ENCODE measurements around the gene SEPTIN2. TPM values are rescaled to one million over a fixed set of nuclear protein-coding genes. Genes with fewer than 3 reads are reported as not detected.

Gene SEPTIN2
- total and polyA plus RNA-seq, 4 donors: 218 to 394 (median 294) TPM

GRCh38 chr2:241280291-241280690 is 35.4 kb upstream of the SEPTIN2 start:
- 93 to 94% methylated on average over 4 of the region's 4 CpGs for WGBS, 2 donors
- no peaks in the 10 kb centered on the region for H3K36me3 ChIP-seq (ENCODE audit: control insufficient read depth in 1 of 2, insufficient read depth in 2 of 2, low read length in 1 of 2)
- no peaks in the 10 kb centered on the region for H3K4me1 ChIP-seq (ENCODE audit: control insufficient read depth in 1 of 2, insufficient read depth in 2 of 2, low read length in 2 of 2)
- no peaks in the 10 kb centered on the region for H3K9me3 ChIP-seq (ENCODE audit: control insufficient read depth, low read length)
- intact Hi-C loops (cut with DNase I): no loop called here
- ATAC-seq (ENCODE audit: low FRiP score) (no peak), DNase-seq (no peak)
- H3K27ac ChIP-seq (ENCODE audit: low read depth in 1 of 2, low read length in 2 of 2): no peak overlapping the region
- no peak overlapping the region for H3K4me3 ChIP-seq (ENCODE audit: low read length in 2 of 2)
- H3K27me3 ChIP-seq (ENCODE audit: control insufficient read depth in 1 of 2, insufficient read depth in 2 of 2, low read length in 1 of 2): no peaks in the 10 kb centered on the region

DNA sequence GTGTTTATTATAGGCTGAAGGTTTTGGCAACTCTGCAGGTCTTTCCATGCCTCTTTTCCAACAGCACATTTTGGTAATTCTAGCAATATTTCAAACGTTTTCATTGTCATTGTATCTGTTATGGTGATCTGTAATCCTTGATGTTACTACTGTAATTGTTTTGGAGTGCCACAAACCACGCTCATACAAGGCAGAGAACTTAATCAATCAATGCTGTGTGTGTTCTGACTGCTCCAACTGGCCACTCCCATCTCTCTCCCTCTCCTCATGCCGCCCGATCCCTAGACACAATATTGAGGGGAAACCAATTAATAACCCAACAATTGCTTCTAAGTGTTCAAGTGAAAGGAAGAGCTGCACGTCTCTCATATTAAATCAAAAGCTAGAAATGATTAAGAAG is 33.2 kb upstream of the SEPTIN2 start:
- H3K9me3 ChIP-seq (ENCODE audit: control insufficient read depth, low read length): no peaks in the 10 kb centered on the region
- no peaks in the 10 kb centered on the region for H3K36me3 ChIP-seq (ENCODE audit: control insufficient read depth in 1 of 2, insufficient read depth in 2 of 2, low read length in 1 of 2)
- no peak overlapping the region for H3K4me3 ChIP-seq (ENCODE audit: low read length in 2 of 2)
- no peak for DNase-seq
- H3K4me1 ChIP-seq (ENCODE audit: control insufficient read depth in 1 of 2, insufficient read depth in 2 of 2, low read length in 2 of 2): no peaks in the 10 kb centered on the region
- no peak for ATAC-seq (ENCODE audit: low FRiP score)
- 72 to 74% methylated on average over 5 of the region's 5 CpGs for WGBS, 2 donors
- intact Hi-C loops (cut with DNase I): no loop called here
- no peak overlapping the region for H3K27ac ChIP-seq (ENCODE audit: low read depth in 1 of 2, low read length in 2 of 2)
- H3K27me3 ChIP-seq (ENCODE audit: control insufficient read depth in 1 of 2, insufficient read depth in 2 of 2, low read length in 1 of 2): no peaks in the 10 kb centered on the region

DNA sequence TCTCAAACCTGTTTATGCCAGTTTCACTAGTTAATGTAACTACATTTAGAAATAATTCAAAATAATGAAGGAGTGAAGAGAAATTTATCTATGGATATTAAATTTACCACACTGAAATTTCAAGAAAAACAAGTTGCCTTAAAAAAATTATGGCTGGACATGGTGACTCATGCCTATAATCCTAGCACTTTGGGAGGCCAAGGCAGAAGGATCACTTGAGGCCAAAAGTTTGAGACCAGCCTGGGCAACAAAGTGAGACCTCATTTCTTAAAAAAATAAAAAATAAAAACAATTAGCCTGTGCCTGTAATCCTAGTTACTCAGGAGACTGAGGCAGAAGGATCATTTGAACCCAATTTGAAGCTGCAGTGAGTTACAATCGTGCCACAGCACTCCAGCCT is 30.1 kb upstream of the SEPTIN2 start:
- no peaks in the 10 kb centered on the region for H3K36me3 ChIP-seq (ENCODE audit: control insufficient read depth in 1 of 2, insufficient read depth in 2 of 2, low read length in 1 of 2)
- intact Hi-C loops (cut with DNase I): no loop called here
- H3K4me1 ChIP-seq (ENCODE audit: control insufficient read depth in 1 of 2, insufficient read depth in 2 of 2, low read length in 2 of 2): no peaks in the 10 kb centered on the region
- H3K27ac ChIP-seq (ENCODE audit: low read depth in 1 of 2, low read length in 2 of 2): no peak overlapping the region
- no peak overlapping the region for H3K4me3 ChIP-seq (ENCODE audit: low read length in 2 of 2)
- 91 to 97% methylated on average over 1 of the region's 1 CpG for WGBS, 2 donors
- ATAC-seq (ENCODE audit: low FRiP score) (no peak), DNase-seq (no peak)
- no peaks in the 10 kb centered on the region for H3K27me3 ChIP-seq (ENCODE audit: control insufficient read depth in 1 of 2, insufficient read depth in 2 of 2, low read length in 1 of 2)
- H3K9me3 ChIP-seq (ENCODE audit: control insufficient read depth, low read length): no peaks in the 10 kb centered on the region

DNA sequence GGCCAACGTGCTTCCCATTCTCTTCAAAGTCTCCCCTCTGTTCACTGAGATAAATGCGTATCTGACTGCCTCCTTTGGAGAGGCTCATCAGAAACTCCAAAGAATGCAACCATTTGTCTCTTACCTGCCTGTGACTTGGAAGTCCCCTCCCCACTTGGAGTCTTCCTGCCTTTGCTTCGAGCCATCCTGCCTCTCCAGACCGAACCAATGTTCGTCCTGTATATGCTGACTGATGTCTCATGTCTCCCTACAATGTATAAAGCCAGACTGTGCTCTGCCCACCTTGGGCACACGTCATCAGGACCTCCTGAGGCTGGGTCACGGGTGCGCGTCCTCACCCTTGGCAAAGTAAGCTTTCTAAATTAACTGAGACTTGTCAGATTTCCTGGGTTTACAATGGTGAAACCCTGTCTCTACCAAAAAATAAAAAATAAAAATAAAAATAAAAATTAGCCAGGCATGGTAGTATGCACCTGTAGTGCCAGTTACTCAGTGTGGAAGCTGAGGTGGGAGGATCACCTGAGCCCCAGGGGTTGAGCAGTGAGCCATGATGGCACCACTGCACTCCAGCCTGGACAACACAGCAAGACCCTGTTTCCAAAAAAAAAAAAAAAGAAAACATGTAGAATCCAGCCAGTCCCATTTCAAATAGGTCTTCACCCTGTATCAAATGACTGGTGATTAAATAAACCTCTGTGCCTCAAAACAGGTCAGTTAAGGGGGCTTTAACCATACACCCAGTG is 29.2 kb upstream of the SEPTIN2 start:
- H3K36me3 ChIP-seq (ENCODE audit: control insufficient read depth in 1 of 2, insufficient read depth in 2 of 2, low read length in 1 of 2): no peaks in the 10 kb centered on the region
- no peak overlapping the region for H3K4me3 ChIP-seq (ENCODE audit: low read length in 2 of 2)
- DNase-seq (no peak), ATAC-seq (ENCODE audit: low FRiP score) (no peak)
- H3K9me3 ChIP-seq (ENCODE audit: control insufficient read depth, low read length): no peaks in the 10 kb centered on the region
- H3K27ac ChIP-seq (ENCODE audit: low read depth in 1 of 2, low read length in 2 of 2): no peak overlapping the region
- 84 to 89% methylated on average over 9 of the region's 9 CpGs for WGBS, 2 donors
- no peaks in the 10 kb centered on the region for H3K27me3 ChIP-seq (ENCODE audit: control insufficient read depth in 1 of 2, insufficient read depth in 2 of 2, low read length in 1 of 2)
- H3K4me1 ChIP-seq (ENCODE audit: control insufficient read depth in 1 of 2, insufficient read depth in 2 of 2, low read length in 2 of 2): no peaks in the 10 kb centered on the region
- intact Hi-C loops (cut with DNase I): no loop called here

GRCh38 chr2:241288324-241288888 is 27.3 kb upstream of the SEPTIN2 start:
- Histone ChIP-seq H3K27me3 (ENCODE audit: control insufficient read depth in 1 of 2, insufficient read depth in 2 of 2, low read length in 1 of 2) (no peaks in the 10 kb centered on the region), H3K9me3 (ENCODE audit: control insufficient read depth, low read length) (no peaks in the 10 kb centered on the region), H3K27ac (ENCODE audit: low read depth in 1 of 2, low read length in 2 of 2) (no peak overlapping the region), H3K4me1 (ENCODE audit: control insufficient read depth in 1 of 2, insufficient read depth in 2 of 2, low read length in 2 of 2) (no peaks in the 10 kb centered on the region), H3K4me3 (ENCODE audit: low read length in 2 of 2) (no peak overlapping the region), H3K36me3 (ENCODE audit: control insufficient read depth in 1 of 2, insufficient read depth in 2 of 2, low read length in 1 of 2) (no peaks in the 10 kb centered on the region)
- ATAC-seq (ENCODE audit: low FRiP score) (no peak), DNase-seq (no peak)
- WGBS, 2 donors: 81 to 84% methylated on average over 3 of the region's 3 CpGs
- intact Hi-C loops (cut with DNase I): no loop called here

DNA sequence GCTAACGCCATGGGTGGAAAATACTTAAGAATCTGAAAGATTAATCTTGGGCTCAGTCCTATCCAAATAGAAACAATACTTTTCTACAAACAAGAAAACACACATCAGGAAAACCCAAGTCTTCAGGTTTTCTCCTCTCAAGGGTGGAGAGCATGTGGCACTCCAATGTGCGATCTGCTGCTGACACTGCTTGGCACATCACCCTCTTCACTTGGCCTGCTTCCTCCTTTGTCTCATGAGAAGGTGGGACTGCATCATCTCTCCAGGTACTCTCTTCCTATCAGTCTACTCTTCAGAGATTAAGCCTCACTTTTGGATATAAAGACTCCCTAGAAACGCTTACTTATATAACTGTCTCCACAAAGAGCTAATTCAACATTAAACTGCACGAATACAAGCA is 26.7 kb upstream of the SEPTIN2 start:
- no peaks in the 10 kb centered on the region for H3K4me1 ChIP-seq (ENCODE audit: control insufficient read depth in 1 of 2, insufficient read depth in 2 of 2, low read length in 2 of 2)
- H3K27ac ChIP-seq (ENCODE audit: low read depth in 1 of 2, low read length in 2 of 2): no peak overlapping the region
- no peaks in the 10 kb centered on the region for H3K27me3 ChIP-seq (ENCODE audit: control insufficient read depth in 1 of 2, insufficient read depth in 2 of 2, low read length in 1 of 2)
- intact Hi-C loops (cut with DNase I): no loop called here
- H3K9me3 ChIP-seq (ENCODE audit: control insufficient read depth, low read length): no peaks in the 10 kb centered on the region
- no peaks in the 10 kb centered on the region for H3K36me3 ChIP-seq (ENCODE audit: control insufficient read depth in 1 of 2, insufficient read depth in 2 of 2, low read length in 1 of 2)
- no peak for DNase-seq
- 70 to 72% methylated on average over 4 of the region's 4 CpGs for WGBS, 2 donors
- ATAC-seq (ENCODE audit: low FRiP score): no peak
- H3K4me3 ChIP-seq (ENCODE audit: low read length in 2 of 2): no peak overlapping the region

GRCh38 chr2:241289597-241289996 is 26.1 kb upstream of the SEPTIN2 start:
- Histone ChIP-seq H3K4me1 (ENCODE audit: control insufficient read depth in 1 of 2, insufficient read depth in 2 of 2, low read length in 2 of 2) (no peaks in the 10 kb centered on the region), H3K27ac (ENCODE audit: low read depth in 1 of 2, low read length in 2 of 2) (no peak overlapping the region), H3K36me3 (ENCODE audit: control insufficient read depth in 1 of 2, insufficient read depth in 2 of 2, low read length in 1 of 2) (no peaks in the 10 kb centered on the region), H3K27me3 (ENCODE audit: control insufficient read depth in 1 of 2, insufficient read depth in 2 of 2, low read length in 1 of 2) (no peaks in the 10 kb centered on the region), H3K4me3 (ENCODE audit: low read length in 2 of 2) (no peak overlapping the region), H3K9me3 (ENCODE audit: control insufficient read depth, low read length) (no peaks in the 10 kb centered on the region)
- intact Hi-C loops (cut with DNase I): no loop called here
- ATAC-seq (ENCODE audit: low FRiP score): no peak
- WGBS, 2 donors: 65 to 69% methylated on average over 3 of the region's 3 CpGs
- no peak for DNase-seq

- intact Hi-C loops (cut with DNase I): no loop called here
- H3K4me3 ChIP-seq (ENCODE audit: low read length in 2 of 2): no peak overlapping the region
- DNase-seq (no peak), ATAC-seq (ENCODE audit: low FRiP score) (no peak)
- H3K9me3 ChIP-seq (ENCODE audit: control insufficient read depth, low read length): no peaks in the 10 kb centered on the region
- 84 to 88% methylated on average over 6 of the region's 6 CpGs for WGBS, 2 donors
- no peaks in the 10 kb centered on the region for H3K36me3 ChIP-seq (ENCODE audit: control insufficient read depth in 1 of 2, insufficient read depth in 2 of 2, low read length in 1 of 2)
- no peak overlapping the region for H3K27ac ChIP-seq (ENCODE audit: low read depth in 1 of 2, low read length in 2 of 2)
- no peaks in the 10 kb centered on the region for H3K27me3 ChIP-seq (ENCODE audit: control insufficient read depth in 1 of 2, insufficient read depth in 2 of 2, low read length in 1 of 2)
- no peaks in the 10 kb centered on the region for H3K4me1 ChIP-seq (ENCODE audit: control insufficient read depth in 1 of 2, insufficient read depth in 2 of 2, low read length in 2 of 2)
Observed at GRCh38 chr2:241291153-241291552, 24.6 kb upstream of the SEPTIN2 start.

DNA sequence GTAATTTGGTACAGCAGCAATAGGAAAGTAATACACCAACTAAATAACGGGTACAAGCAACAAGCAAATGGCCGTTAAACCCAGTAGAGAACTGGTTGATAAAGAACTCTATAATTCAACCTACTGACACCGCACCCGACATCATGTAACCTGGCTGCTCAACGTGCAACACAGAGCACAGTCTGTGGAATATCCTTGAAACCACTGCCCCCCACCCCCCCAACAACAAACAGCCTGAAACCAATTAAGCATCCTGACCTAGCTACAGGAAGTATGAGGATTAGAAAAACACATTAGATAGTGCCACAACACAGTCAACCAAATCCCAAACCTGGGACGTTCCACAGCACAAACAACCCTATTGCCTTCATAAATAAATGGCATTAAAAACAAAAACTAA is 23.7 kb upstream of the SEPTIN2 start:
- intact Hi-C loops (cut with DNase I): no loop called here
- H3K4me3 ChIP-seq (ENCODE audit: low read length in 2 of 2): no peak overlapping the region
- H3K4me1 ChIP-seq (ENCODE audit: control insufficient read depth in 1 of 2, insufficient read depth in 2 of 2, low read length in 2 of 2): no peaks in the 10 kb centered on the region
- H3K36me3 ChIP-seq (ENCODE audit: control insufficient read depth in 1 of 2, insufficient read depth in 2 of 2, low read length in 1 of 2): no peaks in the 10 kb centered on the region
- no peaks in the 10 kb centered on the region for H3K27me3 ChIP-seq (ENCODE audit: control insufficient read depth in 1 of 2, insufficient read depth in 2 of 2, low read length in 1 of 2)
- DNase-seq (no peak), ATAC-seq (ENCODE audit: low FRiP score) (no peak)
- H3K9me3 ChIP-seq (ENCODE audit: control insufficient read depth, low read length): no peaks in the 10 kb centered on the region
- H3K27ac ChIP-seq (ENCODE audit: low read depth in 1 of 2, low read length in 2 of 2): no peak overlapping the region
- 66 to 72% methylated on average over 6 of the region's 6 CpGs for WGBS, 2 donors
